ENCODE results near the gene CCDC174.
"Not testable (repeated sequence)": the region's sequence is repeated elsewhere in the genome, so short reads cannot be mapped to it uniquely, and the experiment has no call there.

Gene CCDC174

DNA sequence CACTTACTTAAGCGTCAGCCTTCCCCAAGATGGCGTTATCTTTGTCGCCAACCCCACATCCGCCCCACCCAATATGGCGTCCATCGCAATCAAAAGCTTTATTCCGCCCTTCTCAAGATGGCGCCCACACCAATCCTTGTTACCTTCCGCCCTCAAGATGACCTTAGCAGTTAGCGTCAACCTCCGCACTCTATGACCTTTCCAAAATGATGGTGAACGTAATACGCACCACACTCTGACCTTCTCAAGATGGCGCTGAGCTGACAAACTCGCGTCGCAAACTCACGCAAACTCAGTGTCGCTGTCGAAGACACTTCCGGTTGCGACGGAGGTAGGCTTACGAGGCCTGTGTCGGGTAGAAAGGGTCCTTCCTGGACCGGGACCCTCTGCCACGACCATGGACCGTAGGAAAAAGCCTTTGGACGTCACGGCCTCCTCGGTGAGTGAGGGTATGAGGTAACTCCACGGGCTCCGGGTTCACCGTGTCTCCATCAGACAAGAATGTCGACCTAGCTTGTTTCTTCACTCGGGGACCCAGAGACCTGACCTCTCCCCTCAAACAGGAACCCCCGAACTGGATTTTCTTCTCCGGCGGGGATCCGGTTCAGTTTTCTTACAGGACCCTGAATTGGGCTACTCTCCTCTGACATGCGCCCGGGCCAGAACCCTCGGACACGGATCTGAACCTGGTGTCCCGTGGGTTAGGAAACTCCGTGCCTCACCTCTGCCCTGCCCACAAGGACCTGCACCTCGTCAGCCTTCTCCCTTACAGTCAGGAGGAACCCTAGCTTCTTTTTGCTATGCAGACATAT, at the start of gene CCDC174:
TSS of gene CCDC174 (plus strand) at position 323 of the 812 bp plus-strand sequence. CDS start at position 398, 75 bp downstream.
- peak; percentile 98 for ATAC-seq

GRCh38 chr3:14602006-14602803, 49.4 kb upstream of the CCDC174 start:
- ATAC-seq (no peak), DNase-seq (no peak)

More for the DNA sequence above, at the start of gene CCDC174:
- peak; percentile 92 for DNase-seq

- ATAC-seq (no peak), DNase-seq (no peak)
These were observed 48.5 kb upstream of the CCDC174 start for GRCh38 chr3:14602804-14603644.

- ATAC-seq (no peak), DNase-seq (no peak)
These were observed 46.5 kb upstream of the CCDC174 start for GRCh38 chr3:14605067-14605466.

DNA sequence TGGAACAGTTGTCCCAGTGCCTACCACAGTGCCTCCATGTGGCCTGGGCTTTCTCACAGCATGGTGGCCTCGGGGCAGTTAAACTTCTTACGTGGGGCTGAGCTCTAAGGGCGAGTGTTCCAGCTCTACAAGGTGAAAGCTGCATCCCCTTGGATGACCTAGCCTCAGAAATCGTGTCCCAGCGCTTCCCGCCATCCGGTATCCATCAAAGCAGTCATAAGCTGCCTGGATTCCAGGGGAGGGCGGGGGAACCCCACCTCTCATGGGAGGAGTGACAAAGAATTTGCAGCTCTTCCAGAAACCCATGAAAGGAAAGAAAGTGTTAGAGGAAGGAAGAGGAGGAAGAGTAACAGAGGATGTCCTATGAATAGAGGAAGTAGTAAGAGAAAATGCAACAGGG, 45.8 kb upstream of the CCDC174 start:
- no peak for DNase-seq
- no peak for ATAC-seq

DNA sequence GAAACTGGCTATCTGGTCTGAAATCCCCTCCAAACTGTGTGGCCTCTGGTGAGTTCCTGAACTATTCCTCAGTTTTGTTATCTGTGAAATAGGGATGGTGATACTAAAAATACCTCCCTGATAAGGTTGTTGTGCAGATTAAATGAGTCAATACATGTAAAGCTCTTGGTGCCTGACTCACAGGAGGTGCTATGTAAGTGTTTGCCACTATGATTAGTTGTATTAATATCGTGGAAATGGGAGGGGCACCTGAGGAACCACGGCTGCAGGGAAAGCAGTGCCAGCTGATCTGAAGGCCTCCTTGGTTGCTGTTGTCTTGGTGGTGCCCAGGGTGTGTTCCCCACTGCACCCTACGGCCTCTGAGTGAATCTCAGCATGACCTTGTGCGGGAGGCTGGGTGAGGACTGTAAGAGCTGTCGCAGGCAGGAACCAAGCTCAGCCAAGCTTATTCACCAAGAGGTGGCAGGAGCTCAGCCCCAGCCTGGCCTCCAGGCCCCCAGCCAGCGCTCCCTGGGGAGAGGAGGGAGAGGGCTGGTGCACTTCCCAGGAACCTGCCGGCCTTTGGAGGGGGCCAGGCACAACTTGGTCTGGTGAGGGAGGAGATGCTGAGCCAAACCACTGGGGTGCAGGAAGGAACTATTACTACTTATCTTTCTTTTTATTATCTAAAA, 44.8 kb upstream of the CCDC174 start:
- no peak for ATAC-seq
- no peak for DNase-seq

DNA sequence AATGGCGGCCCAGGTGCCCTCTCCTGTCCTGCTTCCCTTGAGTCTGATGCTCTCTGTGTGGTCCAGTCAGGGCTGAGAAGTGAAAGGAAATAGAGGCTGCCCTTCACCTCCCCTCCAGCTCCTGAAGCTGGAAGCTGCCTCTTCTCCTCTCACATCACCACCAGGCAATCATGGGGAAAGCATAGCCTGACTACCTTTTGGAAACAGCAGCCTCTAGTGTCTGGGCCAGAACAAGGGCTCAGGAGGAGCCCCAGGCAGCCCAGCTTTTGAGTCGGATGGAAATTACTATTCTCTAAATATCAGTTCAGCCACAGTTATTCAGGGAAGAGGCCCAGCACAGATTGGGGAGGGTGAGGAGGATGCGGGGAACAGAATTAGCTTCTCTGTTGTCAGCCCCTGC, 43.3 kb upstream of the CCDC174 start:
- no peak for ATAC-seq
- DNase-seq = no peak

DNA sequence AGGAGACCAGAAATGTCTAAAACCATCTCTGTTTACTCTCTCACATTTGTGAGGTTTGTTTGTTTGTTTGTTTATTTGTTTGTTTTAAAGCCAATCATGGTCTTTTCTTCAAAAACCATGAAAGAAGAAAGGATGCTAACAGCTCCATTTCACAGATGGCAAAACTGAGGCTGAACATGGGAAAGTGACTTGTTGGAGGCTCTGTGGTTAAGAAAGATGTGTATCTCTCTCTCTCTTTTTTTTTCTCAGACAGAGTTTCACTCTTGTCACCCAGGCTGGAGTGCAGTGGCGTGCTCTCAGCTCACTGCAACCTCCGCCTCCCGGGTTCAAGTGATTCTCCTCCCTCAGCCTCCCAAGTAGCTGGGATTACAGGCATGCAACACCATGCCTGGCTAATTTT, 42.5 kb upstream of the CCDC174 start:
- not testable (repeated sequence) for ATAC-seq, DNase-seq

DNA sequence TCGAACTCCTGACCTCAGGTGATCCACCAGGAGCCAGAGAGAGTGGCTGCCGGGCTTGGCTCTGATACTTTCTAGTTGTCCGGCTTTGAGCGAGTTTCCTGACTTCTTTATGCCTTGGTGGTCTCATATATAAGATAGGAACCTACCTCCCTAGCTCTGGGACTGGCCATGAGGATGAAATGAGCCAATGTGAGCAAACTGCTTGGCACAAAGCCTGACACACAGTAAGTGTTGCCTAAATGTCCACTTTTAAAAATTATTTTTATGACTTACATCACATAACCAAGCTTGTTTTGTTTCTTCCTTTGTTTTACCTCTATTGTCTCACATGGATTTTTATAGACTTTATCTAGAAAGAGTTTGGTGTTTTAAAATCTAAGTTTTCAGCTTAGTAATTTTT, 42.1 kb upstream of the CCDC174 start:
- ATAC-seq (no peak), DNase-seq (no peak)

GRCh38 chr3:14609941-14610340, 41.6 kb upstream of the CCDC174 start:
- ATAC-seq = no peak
- DNase-seq = no peak

- ATAC-seq = no peak
- DNase-seq = no peak
These were observed 37.4 kb upstream of the CCDC174 start for GRCh38 chr3:14614189-14614588.

DNA sequence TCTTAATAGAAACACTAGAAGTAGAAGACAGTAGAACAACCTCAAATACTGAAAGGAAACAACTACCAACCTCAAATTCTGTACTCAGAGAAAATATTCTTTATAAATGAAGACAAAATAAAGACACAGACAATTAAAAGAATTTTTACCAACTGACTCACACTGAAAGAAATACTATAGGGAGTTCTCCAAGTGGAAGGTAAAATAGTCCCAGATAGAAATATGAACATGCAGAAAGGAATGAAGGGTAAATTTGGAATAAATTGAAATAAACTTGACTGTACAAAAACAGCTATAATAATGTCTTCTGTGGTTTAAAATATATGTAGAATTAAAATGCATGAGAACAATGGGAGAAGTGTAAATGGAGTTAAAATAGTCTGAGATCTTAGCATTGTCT, 36.7 kb upstream of the CCDC174 start:
- ATAC-seq = no peak

GRCh38 chr3:14616606-14617507, 34.7 kb upstream of the CCDC174 start:
- DNase-seq (no peak), ATAC-seq (no peak)

More for the DNA sequence above, 36.7 kb upstream of the CCDC174 start:
- DNase-seq = no peak

GRCh38 chr3:14617508-14618023, 34.0 kb upstream of the CCDC174 start:
- no peak for DNase-seq
- ATAC-seq = no peak

DNA sequence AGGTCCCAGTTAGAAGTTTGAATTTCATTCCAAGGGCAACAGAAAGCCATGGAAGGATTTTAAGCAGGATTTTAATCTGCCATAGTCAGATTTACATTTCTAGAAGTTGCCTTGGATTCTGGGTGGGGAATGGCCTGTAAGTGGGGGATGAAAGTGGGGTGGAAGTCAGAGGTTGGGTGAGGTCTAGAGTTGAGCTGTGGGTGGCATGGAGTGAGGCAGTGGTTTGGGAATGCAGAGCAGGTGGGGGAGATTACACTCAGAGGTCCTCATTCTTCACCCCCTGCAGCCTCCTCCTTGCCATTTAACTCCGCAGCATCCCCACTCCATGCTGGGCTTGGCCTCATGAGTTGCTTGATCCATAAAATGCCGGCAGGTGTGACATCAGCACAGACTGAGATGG, 32.0 kb upstream of the CCDC174 start:
- DNase-seq (no peak), ATAC-seq (no peak)

- ATAC-seq (no peak), DNase-seq (no peak)
These were observed 31.1 kb upstream of the CCDC174 start for GRCh38 chr3:14620512-14620911.

- DNase-seq (no peak), ATAC-seq (no peak)
These were observed 30.5 kb upstream of the CCDC174 start for GRCh38 chr3:14621093-14621492.

DNA sequence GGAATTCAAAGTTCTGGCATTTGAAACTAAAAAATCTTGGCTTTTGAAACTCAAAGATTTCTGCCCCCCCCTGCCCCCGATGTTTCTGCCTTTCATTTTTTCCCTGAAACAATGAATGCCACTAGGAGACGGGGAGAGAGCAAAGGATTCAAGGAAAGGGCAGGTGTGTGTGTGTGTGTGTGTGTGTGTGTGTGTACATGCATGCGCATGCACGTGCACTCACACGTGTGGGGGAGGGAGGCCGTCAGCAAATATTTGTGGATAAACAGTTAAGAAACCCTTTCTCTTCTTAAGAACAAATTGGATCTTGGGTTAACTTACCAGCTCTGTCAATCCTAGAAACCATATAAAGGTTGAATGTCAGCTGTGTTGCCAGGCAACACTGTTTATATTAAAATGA, 29.2 kb upstream of the CCDC174 start:
- no peak for ATAC-seq

DNA sequence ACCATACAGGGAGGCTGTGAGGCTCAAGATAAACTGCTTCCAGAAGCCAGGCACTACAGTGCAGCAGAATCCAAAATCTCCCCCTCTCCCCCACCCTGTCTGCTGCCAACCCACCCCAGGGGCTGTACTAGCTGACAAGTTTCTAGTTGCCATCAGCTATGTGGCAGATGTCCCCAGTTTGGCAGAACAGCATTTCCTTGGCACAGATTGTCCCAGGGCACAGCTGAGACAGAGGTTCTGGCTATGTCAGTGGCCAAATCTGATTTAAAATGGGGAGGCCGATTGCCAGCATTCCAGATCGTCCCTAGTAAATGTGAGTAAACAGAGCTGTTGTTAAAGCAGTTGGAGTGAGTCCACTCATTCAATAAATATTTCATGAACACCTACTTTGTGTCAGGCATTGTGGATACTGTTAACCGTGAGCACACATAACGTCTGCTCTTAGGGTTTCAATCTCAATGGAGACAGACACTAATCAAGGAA, 28.0 kb upstream of the CCDC174 start:
- no peak for DNase-seq
- no peak for ATAC-seq

More for the DNA sequence above, 29.2 kb upstream of the CCDC174 start:
- DNase-seq = no peak

GRCh38 chr3:14624498-14624897, 27.1 kb upstream of the CCDC174 start:
- ATAC-seq = no peak
- DNase-seq = no peak
